HepG2 (cell line): Measurements from ENCODE around the gene TNK1. TPM values are rescaled to one million over a fixed set of nuclear protein-coding genes. Genes with fewer than 3 reads are reported as not detected.

Experiments
- BRF2 ChIP-seq: sonication (generic); formaldehyde crosslinking; IDR thresholded peaks from 2 replicates; pipeline ENCODE4 v1.8.1; 2022; ENCODE audit warnings: mild to moderate bottlenecking, missing genetic modification reagents
- ERF ChIP-seq: IDR thresholded peaks from 2 replicates; pipeline ENCODE4 v1.6.1; 2018; ENCODE audit warnings: missing biosample characterization, missing genetic modification reagents
- FOXA1 ChIP-seq, 2 experiments: fragments of 450-650 bp in 1 of 2; sonication (generic) in 1 of 2; formaldehyde crosslinking in 1 of 2; IDR thresholded peaks; 2 replicates each; pipeline versions ENCODE4 v1.4.0 to v1.6.1; 2016 to 2020; ENCODE audit warnings: missing genetic modification reagents in 1 of 2
- KLF13 ChIP-seq: sonication (generic); formaldehyde crosslinking; IDR thresholded peaks from 2 replicates; pipeline ENCODE4 v1.4.0; 2020; ENCODE audit warnings: mild to moderate bottlenecking, missing genetic modification reagents
- MED13 ChIP-seq: sonication (generic); formaldehyde crosslinking; IDR thresholded peaks from 2 replicates; pipeline ENCODE4 v1.5.0; 2020; ENCODE audit warnings: missing genetic modification reagents
- MXD4 ChIP-seq: IDR thresholded peaks from 2 replicates; pipeline ENCODE4 v1.6.1; 2016; ENCODE audit warnings: mild to moderate bottlenecking, missing biosample characterization, missing genetic modification reagents
- MXI1 ChIP-seq: IDR thresholded peaks from 3 replicates; pipeline ENCODE4 v1.6.1; 2012; ENCODE audit warnings: low read depth, low read length, inconsistent platforms, borderline replicate concordance
- SIN3A ChIP-seq: IDR thresholded peaks from 2 replicates; pipeline ENCODE4 v1.6.1; 2011; ENCODE audit warnings: low read depth, mild to moderate bottlenecking, control low read depth, low read length, borderline replicate concordance
- SIX1 ChIP-seq: sonication (generic); formaldehyde crosslinking; IDR thresholded peaks from 2 replicates; pipeline ENCODE4 v1.4.0; 2020; ENCODE audit warnings: missing genetic modification reagents, borderline replicate concordance
- ZFP90 ChIP-seq: sonication (generic); formaldehyde crosslinking; IDR thresholded peaks from 2 replicates; pipeline ENCODE4 v1.8.0; 2022; ENCODE audit warnings: missing genetic modification reagents, mild to moderate bottlenecking, inconsistent platforms, borderline replicate concordance
- ZNF10 ChIP-seq: sonication (generic); formaldehyde crosslinking; IDR thresholded peaks from 2 replicates; pipeline ENCODE4 v1.4.0; 2020; ENCODE audit warnings: mild to moderate bottlenecking, low read depth, missing genetic modification reagents, borderline replicate concordance
- ZNF275 ChIP-seq: sonication (generic); formaldehyde crosslinking; IDR thresholded peaks from 2 replicates; pipeline ENCODE4 v1.8.0; 2022; ENCODE audit warnings: missing genetic modification reagents, mild to moderate bottlenecking, inconsistent platforms, borderline replicate concordance
- ZNF329 ChIP-seq: sonication (generic); formaldehyde crosslinking; IDR thresholded peaks from 2 replicates; pipeline ENCODE4 v1.9.0; 2021; ENCODE audit warnings: low read depth, mild to moderate bottlenecking, missing genetic modification reagents
- ZNF354B ChIP-seq: sonication (generic); formaldehyde crosslinking; IDR thresholded peaks from 2 replicates; pipeline ENCODE4 v1.8.0; 2022; ENCODE audit warnings: mild to moderate bottlenecking, missing genetic modification reagents
- ZNF550 ChIP-seq: sonication (generic); formaldehyde crosslinking; IDR thresholded peaks from 2 replicates; pipeline ENCODE4 v1.4.0; 2020; ENCODE audit warnings: mild to moderate bottlenecking, missing genetic modification reagents, borderline replicate concordance
- ZNF567 ChIP-seq: sonication (generic); formaldehyde crosslinking; IDR thresholded peaks from 2 replicates; pipeline ENCODE4 v1.8.1; 2023; ENCODE audit warnings: mild to moderate bottlenecking, missing genetic modification reagents, borderline replicate concordance
- ZNF607 ChIP-seq: sonication (generic); formaldehyde crosslinking; IDR thresholded peaks from 2 replicates; pipeline ENCODE4 v1.5.1; 2020; ENCODE audit warnings: missing genetic modification reagents, mild to moderate bottlenecking, borderline replicate concordance
- ZNF674 ChIP-seq: sonication (generic); formaldehyde crosslinking; IDR thresholded peaks from 2 replicates; pipeline ENCODE4 v1.5.0; 2020; ENCODE audit warnings: low read depth, mild to moderate bottlenecking, missing genetic modification reagents
- ZSCAN22 ChIP-seq: sonication (generic); formaldehyde crosslinking; IDR thresholded peaks from 2 replicates; pipeline ENCODE4 v1.4.0; 2020; ENCODE audit warnings: mild to moderate bottlenecking, missing genetic modification reagents
- polyA plus RNA-seq, 8 experiments: library from polyadenylated mRNA; depleted of rRNA in 3 of 8; stranded (reverse) in 7 of 8; unstranded in 1 of 8; fragments of >200 nt; fragmentation: Illumina TruSeq in 4 of 8; extraction: Trizol in 4 of 8; gene quantifications; 2 replicates each; pipeline versions ENCODE4 v1.2.1 to v1.2.3, GENCODE V29; 2011 to 2016; ENCODE audit warnings: low read depth in 4 of 8, missing spikeins in 1 of 8, mixed read lengths in 1 of 8; ENCODE audit not compliant: insufficient read depth in 1 of 8
- total RNA-seq, 5 experiments: library from RNA; depleted of rRNA; stranded (reverse); fragments of >200 nt; fragmentation: Illumina TruSeq; extraction: Trizol; gene quantifications; 2 replicates each; pipeline ENCODE4 v1.2.3, GENCODE V29; 2016; ENCODE audit warnings: low read depth in 1 of 5
- TF ChIP-seq, protein P1 (sequence below): IDR thresholded peaks from 2 replicates; pipeline ENCODE4 v1.6.1; 2016; ENCODE audit warnings: missing compliant biosample characterization, missing genetic modification reagents, borderline replicate concordance
- TF ChIP-seq, protein P2 (sequence below): sonication (generic); formaldehyde crosslinking; IDR thresholded peaks from 2 replicates; pipeline ENCODE4 v1.4.0; 2020; ENCODE audit warnings: missing genetic modification reagents, mild to moderate bottlenecking, borderline replicate concordance

Gene TNK1
- total and polyA plus RNA-seq, 2 of the 13 experiments (the other 11 are each of a cell fraction or from before 2014, with no cell fraction given) = 2.0 to 3.5 TPM

DNA sequence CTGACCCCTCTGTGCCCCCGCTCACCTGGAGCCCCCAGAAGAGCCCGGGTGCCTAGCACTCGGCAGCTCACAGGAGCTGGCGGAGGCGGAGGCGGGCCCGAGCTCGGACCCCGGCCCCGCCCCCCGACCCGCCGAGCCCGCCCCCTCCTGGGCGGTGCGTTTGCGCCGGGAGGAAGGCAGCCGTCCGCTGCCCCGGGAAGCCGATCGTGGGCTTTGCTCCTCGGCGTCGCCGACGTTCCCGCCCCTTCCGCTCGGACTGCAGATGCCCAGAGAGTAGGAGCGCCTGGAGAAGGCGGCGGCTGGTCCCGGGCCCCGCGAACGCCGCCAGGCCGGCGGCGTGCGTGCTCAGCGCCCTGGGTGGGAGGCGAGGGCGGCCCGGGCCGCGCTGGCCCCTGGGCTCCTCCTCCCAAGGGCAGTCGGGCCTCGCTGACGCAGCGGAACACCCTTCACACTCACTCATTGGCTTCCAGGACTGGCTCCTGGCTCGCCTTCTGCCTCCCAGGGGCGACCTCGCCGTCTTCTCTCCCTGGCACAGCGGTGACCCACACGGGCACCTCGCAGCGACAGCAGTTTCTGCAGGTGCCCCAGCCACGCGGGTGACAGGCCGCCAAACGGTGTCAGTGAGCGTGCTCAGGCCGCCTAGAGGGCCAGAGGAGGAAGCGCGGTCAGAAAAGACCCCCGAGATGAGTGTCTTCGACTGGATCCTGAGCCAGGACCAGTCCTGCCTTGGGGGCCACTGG lies 13.7 kb downstream of the TNK1 start, which contains the start of gene PLSCR3 (continued):
- TF ChIP-seq, protein P1, sequence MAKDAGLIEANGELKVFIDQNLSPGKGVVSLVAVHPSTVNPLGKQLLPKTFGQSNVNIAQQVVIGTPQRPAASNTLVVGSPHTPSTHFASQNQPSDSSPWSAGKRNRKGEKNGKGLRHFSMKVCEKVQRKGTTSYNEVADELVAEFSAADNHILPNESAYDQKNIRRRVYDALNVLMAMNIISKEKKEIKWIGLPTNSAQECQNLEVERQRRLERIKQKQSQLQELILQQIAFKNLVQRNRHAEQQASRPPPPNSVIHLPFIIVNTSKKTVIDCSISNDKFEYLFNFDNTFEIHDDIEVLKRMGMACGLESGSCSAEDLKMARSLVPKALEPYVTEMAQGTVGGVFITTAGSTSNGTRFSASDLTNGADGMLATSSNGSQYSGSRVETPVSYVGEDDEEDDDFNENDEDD = peak; percentile 62; the same call in 1 of the 2 replicates
- TF ChIP-seq BRF2 (CRISPR knock-in tag) (peak; percentile 65; the same call in 1 of the 2 replicates), ZNF354B (CRISPR knock-in tag) (no peak), ZSCAN22 (CRISPR knock-in tag) (no peak), MED13 (CRISPR knock-in tag) (no peak), ZNF10 (CRISPR knock-in tag) (no peak), MXD4 (CRISPR knock-in tag) (peak; percentile 41; the same call in 1 of the 2 replicates), ERF (CRISPR knock-in tag) (peak; percentile 55; the same call in 1 of the 2 replicates), ZNF275 (CRISPR knock-in tag) (no peak), ZFP90 (CRISPR knock-in tag) (peak; percentile 49; the same call in 1 of the 2 replicates), SIX1 (CRISPR knock-in tag) (no peak), FOXA1 (IDR thresholded peaks at IDR 0.05) (no peak), FOXA1 (CRISPR knock-in tag; IDR thresholded peaks at IDR 0.05) (no peak), ZNF674 (CRISPR knock-in tag) (no peak), KLF13 (no peak), ZNF329 (CRISPR knock-in tag) (0 out of 2 replicates have a peak, but pooled peaks have one; percentile 13), SIN3A (0 out of 2 replicates have a peak, but pooled peaks have one; percentile 22), ZNF607 (CRISPR knock-in tag) (no peak; the same call in 1 of the 2 replicates), ZNF550 (CRISPR knock-in tag) (no peak), ZNF567 (CRISPR knock-in tag) (no peak), MXI1 (peak; percentile 54; the same call in 1 of the 3 replicates)
- TF ChIP-seq, protein P2, sequence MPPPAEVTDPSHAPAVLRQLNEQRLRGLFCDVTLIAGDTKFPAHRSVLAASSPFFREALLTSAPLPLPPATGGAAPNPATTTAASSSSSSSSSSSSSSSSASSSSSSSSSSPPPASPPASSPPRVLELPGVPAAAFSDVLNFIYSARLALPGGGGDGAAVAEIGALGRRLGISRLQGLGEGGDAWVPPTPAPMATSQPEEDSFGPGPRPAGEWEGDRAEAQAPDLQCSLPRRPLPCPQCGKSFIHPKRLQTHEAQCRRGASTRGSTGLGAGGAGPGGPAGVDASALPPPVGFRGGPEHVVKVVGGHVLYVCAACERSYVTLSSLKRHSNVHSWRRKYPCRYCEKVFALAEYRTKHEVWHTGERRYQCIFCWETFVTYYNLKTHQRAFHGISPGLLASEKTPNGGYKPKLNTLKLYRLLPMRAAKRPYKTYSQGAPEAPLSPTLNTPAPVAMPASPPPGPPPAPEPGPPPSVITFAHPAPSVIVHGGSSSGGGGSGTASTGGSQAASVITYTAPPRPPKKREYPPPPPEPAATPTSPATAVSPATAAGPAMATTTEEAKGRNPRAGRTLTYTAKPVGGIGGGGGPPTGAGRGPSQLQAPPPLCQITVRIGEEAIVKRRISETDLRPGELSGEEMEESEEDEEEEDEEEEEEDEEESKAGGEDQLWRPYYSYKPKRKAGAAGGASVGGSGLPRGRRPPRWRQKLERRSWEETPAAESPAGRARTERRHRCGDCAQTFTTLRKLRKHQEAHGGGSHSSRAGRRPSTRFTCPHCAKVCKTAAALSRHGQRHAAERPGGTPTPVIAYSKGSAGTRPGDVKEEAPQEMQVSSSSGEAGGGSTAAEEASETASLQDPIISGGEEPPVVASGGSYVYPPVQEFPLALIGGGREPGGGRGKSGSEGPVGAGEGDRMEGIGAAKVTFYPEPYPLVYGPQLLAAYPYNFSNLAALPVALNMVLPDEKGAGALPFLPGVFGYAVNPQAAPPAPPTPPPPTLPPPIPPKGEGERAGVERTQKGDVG = peak; percentile 67; the same call in 1 of the 2 replicates
